ENCODE measurements around the gene ENTR1. TPM values are rescaled to one million over a fixed set of nuclear protein-coding genes. Genes with fewer than 3 reads are reported as not detected.
A peak's percentile ranks its signal among the peaks of the same experiment; 100 is the strongest.
"Not testable (repeated sequence)": the region's sequence is repeated elsewhere in the genome, so short reads cannot be mapped to it uniquely, and the experiment has no call there.

Gene ENTR1
- total RNA-seq, 1 experiment from 2014 or later: 20.9 TPM

GRCh38 chr9:136438548-136439480 lies 28.4 kb upstream of the ENTR1 start:
- peak; percentile 20 for DNase-seq (ENCODE audit: low read depth)

GRCh38 chr9:136437839-136438547 lies 27.6 kb upstream of the ENTR1 start:
- DNase-seq (ENCODE audit: low read depth): no peak

- DNase-seq (ENCODE audit: low read depth): peak; percentile 17
Observed at GRCh38 chr9:136437430-136437829, 27.0 kb upstream of the ENTR1 start.

DNA sequence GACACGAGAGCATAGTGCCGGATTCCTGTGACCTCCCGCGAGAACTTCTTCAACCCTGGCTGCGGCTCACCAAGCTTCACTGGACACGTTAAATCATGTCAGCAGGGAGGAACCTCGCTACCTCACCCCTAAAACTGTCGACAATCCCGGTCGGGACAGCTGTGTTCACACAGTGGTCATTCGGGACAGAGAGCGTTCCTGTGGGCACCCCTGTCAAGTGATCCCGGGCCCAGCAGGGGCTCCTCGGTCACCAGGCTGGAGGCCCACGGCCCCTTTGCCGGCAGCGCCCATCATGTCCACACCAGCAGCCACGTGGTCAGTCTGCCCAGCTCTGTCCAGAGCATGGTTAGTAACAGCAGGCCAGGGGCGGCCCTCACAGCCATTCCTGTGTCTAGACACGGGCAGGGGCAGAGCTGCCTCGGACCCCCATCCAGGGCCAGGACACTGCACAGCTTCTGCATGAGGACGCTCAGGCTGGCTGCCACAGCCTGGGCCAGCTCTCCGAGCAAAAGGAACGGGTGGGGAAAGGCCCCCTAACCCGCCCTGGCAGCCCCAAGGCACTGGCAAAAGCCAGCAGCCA lies 25.7 kb upstream of the ENTR1 start:
- DNase-seq (ENCODE audit: low read depth): no peak

DNA sequence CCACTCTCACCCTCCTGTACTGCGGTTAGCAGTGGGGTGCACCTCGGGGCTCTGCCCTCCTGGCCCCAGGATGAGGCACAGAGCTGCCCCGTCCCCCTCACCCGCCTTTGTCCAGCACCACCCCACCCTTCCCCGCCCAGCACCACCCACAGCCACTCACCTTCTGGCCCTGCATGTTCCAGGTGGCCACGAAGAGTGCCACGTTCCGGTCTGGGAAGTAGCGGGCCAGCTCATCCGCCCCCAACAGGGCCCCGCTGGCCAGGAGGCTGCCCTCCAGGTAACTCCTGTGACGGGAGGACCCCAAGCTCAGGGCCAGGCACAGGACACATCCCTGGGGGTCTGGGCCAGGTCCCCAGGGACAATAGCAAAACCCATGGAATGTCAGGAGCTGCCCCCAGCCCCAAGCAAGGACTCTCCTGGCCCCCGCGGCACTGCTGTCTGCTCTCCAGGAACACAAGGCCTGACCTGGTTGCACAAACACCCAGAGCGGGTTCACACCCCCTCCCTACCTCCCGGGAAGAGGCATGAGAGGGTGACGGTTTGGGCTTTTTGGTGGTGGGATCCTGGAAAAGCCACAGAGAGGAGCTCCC lies 24.3 kb upstream of the ENTR1 start:
- no peak for DNase-seq (ENCODE audit: low read depth)

GRCh38 chr9:136433849-136434579 lies 23.6 kb upstream of the ENTR1 start:
- no peak for DNase-seq (ENCODE audit: low read depth)

GRCh38 chr9:136433043-136433715 lies 22.8 kb upstream of the ENTR1 start:
- DNase-seq (ENCODE audit: low read depth): no peak

- no peak for DNase-seq (ENCODE audit: low read depth)
Observed at GRCh38 chr9:136432591-136432990, 22.2 kb upstream of the ENTR1 start.

GRCh38 chr9:136431782-136432350 lies 21.5 kb upstream of the ENTR1 start:
- DNase-seq (ENCODE audit: low read depth): no peak

- no peak for DNase-seq (ENCODE audit: low read depth)
Observed at GRCh38 chr9:136430588-136431234, 20.3 kb upstream of the ENTR1 start.

DNA sequence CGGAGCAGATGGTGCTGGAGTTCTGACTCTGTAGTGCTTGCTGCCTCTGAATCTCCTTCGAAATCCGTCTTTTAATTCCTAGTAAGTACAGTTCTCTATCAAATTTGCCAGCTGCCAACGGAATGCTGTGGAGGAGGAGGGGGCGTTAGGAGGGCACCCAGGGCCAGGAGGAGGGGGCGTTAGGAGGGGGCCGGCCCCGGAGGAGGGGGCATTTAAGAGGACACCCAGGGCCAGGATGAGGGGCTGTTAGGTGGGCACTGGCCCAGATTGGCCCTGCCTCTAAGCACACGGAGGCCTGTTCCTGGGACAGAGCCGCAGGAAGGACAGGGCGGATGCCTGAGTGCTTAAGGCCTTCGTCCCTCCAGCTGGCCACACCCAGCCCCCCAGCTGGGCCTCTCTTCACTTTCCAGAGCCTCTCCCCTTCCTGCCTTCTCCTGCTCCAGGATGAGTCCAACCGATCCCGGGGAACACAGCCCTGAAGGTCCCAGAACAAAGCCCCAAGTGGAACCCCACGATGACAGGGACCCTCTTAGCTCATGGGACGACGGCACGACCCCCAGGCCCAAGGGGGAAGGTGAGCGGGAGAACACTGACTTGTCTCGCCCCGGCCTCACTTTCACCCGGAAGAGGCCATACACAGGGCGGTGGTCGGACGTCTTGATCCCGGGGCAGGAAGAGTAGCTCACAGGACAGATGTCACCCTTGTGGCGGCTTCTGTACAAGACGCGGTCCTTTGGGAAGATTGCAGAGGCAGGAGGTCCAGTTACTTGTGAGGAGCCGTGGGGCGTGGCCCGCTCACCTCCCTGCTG lies 19.5 kb upstream of the ENTR1 start:
- no peak for DNase-seq (ENCODE audit: low read depth)

GRCh38 chr9:136429075-136429628 lies 18.7 kb upstream of the ENTR1 start:
- DNase-seq (ENCODE audit: low read depth): no peak

DNA sequence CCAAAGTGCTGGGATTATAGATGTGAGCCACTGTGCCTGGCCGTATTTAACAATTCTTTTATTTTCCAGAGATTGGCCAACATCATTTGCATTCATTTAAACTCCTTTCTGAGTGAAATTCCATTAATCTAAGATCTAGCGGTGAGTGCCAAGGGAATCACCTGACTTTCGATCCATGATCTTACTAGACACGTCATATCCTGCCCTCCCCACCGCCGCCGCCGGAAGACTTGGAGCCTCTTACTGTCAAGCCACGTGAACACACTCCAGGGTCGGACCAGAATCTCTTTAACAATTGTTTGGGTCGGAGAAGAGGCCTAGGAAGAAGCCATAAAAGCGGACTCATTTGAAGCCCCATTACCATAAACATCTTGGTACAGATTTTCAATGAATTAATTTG lies 16.4 kb upstream of the ENTR1 start:
- DNase-seq (ENCODE audit: low read depth): no peak

GRCh38 chr9:136425367-136425766 lies 15.0 kb upstream of the ENTR1 start:
- not testable (repeated sequence) for DNase-seq (ENCODE audit: low read depth)

DNA sequence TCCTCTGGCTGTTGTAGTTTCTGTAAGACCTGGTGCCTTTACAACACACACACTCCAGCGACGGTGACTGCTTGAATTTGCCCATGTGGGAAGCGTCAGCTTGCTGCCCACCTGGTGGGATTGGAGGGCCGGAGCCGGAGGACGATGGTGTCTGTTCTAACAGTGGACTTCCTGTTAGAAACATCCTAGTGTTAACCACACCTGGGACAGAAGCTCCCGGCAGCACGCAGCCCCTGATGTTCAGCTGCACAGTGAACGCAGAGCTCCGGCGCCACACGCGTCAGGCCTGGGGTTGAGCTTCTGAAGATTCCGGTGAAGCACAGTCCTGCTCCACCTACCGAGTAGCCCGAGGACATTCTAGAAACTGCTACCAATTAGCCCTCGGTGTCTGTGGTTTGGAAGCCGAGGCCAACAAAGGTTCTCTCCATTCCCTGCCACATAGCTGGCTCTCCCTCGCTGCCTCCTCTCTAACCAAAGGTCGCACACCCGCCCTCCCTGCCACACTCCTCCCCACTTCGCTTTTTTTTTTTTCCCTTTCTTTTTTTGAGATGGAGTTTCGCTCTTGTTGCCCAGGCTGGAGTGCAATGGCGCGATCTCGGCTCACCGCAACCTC lies 14.4 kb upstream of the ENTR1 start:
- DNase-seq (ENCODE audit: low read depth): no peak

DNA sequence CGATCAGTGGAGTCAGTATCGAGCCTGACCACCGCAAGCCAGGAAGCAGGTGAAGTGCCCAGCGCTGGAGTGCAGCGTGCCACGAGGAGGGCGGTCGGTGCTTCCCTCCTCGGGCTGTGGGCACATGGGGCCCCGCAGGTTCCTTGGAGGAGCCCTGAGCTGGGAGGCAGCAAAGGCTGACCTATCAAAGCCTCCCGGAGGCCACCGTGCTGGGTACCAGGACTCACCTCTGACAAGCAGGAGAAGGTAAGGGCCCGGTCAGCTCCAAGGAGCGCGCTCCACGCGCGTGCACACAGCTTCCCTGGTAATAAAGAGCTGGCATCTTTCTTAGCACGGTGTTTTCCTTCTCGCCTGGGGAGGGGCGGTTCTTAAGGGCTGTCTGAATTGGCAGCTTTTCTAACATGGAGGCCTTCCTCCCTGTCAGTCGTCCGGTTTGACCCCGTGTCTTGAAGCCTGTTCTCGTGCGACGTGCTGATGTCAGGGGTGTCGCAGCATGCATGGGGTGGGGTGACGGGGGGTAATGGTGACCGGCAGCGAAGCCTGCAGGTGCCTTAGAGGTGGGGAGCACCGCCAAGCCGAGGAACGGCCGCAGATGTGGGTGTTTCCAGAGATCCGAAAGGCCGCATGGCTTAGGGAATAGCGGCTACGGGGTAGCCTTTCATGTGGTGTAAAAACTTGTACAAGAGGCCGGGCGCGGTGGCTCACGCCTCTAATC lies 13.2 kb upstream of the ENTR1 start:
- DNase-seq (ENCODE audit: low read depth): no peak

DNA sequence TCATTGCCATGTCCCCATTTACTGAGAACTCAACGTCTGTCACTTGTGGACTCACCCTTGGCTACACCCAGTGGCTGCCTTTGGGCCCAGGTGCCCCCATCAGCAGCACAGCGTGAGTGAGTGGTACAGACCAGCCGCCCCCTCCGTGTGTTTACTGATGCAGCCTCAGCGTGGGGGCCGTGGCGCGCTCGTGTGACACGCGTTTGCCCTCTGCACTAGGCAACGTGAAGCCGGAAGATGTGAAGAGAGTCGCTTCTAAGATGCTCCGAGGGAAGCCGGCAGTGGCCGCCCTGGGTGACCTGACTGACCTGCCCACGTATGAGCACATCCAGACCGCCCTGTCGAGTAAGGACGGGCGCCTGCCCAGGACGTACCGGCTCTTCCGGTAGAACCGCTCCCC lies 12.5 kb upstream of the ENTR1 start:
- no peak for DNase-seq (ENCODE audit: low read depth)

DNA sequence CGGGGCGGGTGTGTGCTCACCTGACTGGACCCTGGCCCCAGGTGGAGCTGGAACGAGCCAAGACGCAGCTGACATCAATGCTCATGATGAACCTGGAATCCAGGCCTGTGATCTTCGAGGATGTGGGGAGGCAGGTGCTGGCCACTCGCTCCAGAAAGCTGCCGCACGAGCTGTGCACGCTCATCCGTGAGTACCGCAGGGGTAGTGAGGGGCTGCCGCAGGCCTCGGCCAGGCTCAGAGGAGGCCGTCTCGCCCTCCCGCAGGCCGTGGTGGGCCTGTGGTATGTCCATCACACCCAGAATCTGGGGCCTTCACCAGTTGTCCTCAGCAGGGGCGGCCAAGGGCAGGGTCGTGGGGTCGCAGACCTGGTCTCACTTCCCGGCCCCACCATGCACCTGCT lies 11.4 kb upstream of the ENTR1 start:
- no peak for DNase-seq (ENCODE audit: low read depth)

Measured in RPMI7951 (cell line).